ENCODE results near the gene PPP4R3B. TPM values are rescaled to one million over a fixed set of nuclear protein-coding genes. Genes with fewer than 3 reads are reported as not detected.

The PPP4R3B gene
- polyA plus RNA-seq, 1 donor (not counting 4 experiments of a cell fraction or from before 2014, with no cell fraction given) = 30.1 TPM

- Histone ChIP-seq H3K27ac (ENCODE audit: control insufficient read depth, insufficient read depth, low read length) (no peak overlapping the region), H3K9me1 (ENCODE audit: control insufficient read depth, extremely low read depth, insufficient read depth, low read length) (no peaks in the 10 kb centered on the region), H3K9ac (ENCODE audit: control insufficient read depth, extremely low read depth, insufficient read depth, low read length) (no peak overlapping the region), H2AFZ (ENCODE audit: control insufficient read depth, low read length) (no peak overlapping the region), H3K4me1 (ENCODE audit: control insufficient read depth, extremely low read depth, insufficient read depth, low read length) (peaks cover 12% of the 10 kb centered on the region), H3K36me3 (ENCODE audit: control insufficient read depth in 2 of 2, extremely low read depth in 1 of 2, insufficient read depth in 2 of 2, low read length in 2 of 2) (peaks cover 0 to 13% of the 10 kb centered on the region in 2 experiments), H4K20me1 (ENCODE audit: control insufficient read depth, extremely low read depth, insufficient read depth, low read length) (peaks cover 4% of the 10 kb centered on the region), H3K4me3 (ENCODE audit: control insufficient read depth in 2 of 3, extremely low read depth in 1 of 3, insufficient read depth in 2 of 3, low read depth in 1 of 3, low read length in 3 of 3) (no peak overlapping the region), H3K9me3 (ENCODE audit: control insufficient read depth, low read depth, low read length) (no peaks in the 10 kb centered on the region), H3K27me3 (ENCODE audit: control insufficient read depth, extremely low read depth, insufficient read depth, low read length) (no peaks in the 10 kb centered on the region), H3K4me2 (ENCODE audit: control insufficient read depth, extremely low read depth, insufficient read depth, low read depth, low read length) (no peak overlapping the region), H3K79me2 (ENCODE audit: control insufficient read depth, insufficient read depth, low read length) (peaks cover 22% of the 10 kb centered on the region)
- dilution Hi-C loops (cut with MboI; ENCODE audit: extremely low pct_ligation_motif_present, low sequenced_read_pairs) = no loop called here
- FAIRE-seq (no peak), DNase-seq (ENCODE audit: low read depth, low spot score) (no peak)
- TF ChIP-seq, protein P1, sequence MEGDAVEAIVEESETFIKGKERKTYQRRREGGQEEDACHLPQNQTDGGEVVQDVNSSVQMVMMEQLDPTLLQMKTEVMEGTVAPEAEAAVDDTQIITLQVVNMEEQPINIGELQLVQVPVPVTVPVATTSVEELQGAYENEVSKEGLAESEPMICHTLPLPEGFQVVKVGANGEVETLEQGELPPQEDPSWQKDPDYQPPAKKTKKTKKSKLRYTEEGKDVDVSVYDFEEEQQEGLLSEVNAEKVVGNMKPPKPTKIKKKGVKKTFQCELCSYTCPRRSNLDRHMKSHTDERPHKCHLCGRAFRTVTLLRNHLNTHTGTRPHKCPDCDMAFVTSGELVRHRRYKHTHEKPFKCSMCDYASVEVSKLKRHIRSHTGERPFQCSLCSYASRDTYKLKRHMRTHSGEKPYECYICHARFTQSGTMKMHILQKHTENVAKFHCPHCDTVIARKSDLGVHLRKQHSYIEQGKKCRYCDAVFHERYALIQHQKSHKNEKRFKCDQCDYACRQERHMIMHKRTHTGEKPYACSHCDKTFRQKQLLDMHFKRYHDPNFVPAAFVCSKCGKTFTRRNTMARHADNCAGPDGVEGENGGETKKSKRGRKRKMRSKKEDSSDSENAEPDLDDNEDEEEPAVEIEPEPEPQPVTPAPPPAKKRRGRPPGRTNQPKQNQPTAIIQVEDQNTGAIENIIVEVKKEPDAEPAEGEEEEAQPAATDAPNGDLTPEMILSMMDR (optimal IDR thresholded peaks at IDR 0.05 in 1 of 3, IDR thresholded peaks at IDR 0.05 in 1 of 3, conservative IDR thresholded peaks at IDR 0.05 in 1 of 3; ENCODE audit: extremely low read depth in 1 of 3, insufficient read depth in 2 of 3, low read length in 3 of 3) = no peak
- TF ChIP-seq EZH2 (IDR thresholded peaks at IDR 0.05; ENCODE audit: low read length) = no peak
These were observed 21.9 kb downstream of the PPP4R3B start for GRCh38 chr2:55595536-55595935.

DNA sequence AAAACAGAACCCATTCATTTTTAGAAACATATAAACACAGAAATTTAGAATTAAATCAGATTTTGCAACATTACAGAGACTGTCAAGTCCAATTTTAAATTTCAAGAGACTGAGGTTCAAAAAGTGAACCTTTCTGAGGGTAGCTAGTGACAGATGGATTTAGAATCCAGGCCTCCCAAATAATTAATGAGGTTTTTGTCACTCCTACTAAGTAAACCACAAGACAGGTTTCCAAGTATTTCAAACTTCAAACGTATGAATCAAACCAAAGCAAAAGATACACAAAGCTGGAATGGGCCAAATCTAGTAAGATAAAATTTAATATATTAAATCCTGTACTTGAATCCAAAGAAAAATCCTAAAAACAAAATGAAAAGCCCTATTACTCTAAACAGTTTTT lies 25.3 kb downstream of the PPP4R3B start:
- DNase-seq (ENCODE audit: low read depth, low spot score) = no peak
- Histone ChIP-seq H3K4me1 (ENCODE audit: control insufficient read depth, extremely low read depth, insufficient read depth, low read length) (peaks cover 13% of the 10 kb centered on the region), H3K9ac (ENCODE audit: control insufficient read depth, extremely low read depth, insufficient read depth, low read length) (no peak overlapping the region), H3K9me1 (ENCODE audit: control insufficient read depth, extremely low read depth, insufficient read depth, low read length) (no peaks in the 10 kb centered on the region), H3K79me2 (ENCODE audit: control insufficient read depth, insufficient read depth, low read length) (peaks cover 25% of the 10 kb centered on the region), H3K27ac (ENCODE audit: control insufficient read depth, insufficient read depth, low read length) (no peak overlapping the region), H3K36me3 (ENCODE audit: control insufficient read depth in 2 of 2, extremely low read depth in 1 of 2, insufficient read depth in 2 of 2, low read length in 2 of 2) (peaks cover 0 to 3% of the 10 kb centered on the region in 2 experiments), H4K20me1 (ENCODE audit: control insufficient read depth, extremely low read depth, insufficient read depth, low read length) (peaks cover 4% of the 10 kb centered on the region), H3K9me3 (ENCODE audit: control insufficient read depth, low read depth, low read length) (no peaks in the 10 kb centered on the region), H2AFZ (ENCODE audit: control insufficient read depth, low read length) (no peak overlapping the region), H3K4me3 (ENCODE audit: control insufficient read depth in 2 of 3, extremely low read depth in 1 of 3, insufficient read depth in 2 of 3, low read depth in 1 of 3, low read length in 3 of 3) (no peak overlapping the region), H3K4me2 (ENCODE audit: control insufficient read depth, extremely low read depth, insufficient read depth, low read depth, low read length) (no peak overlapping the region), H3K27me3 (ENCODE audit: control insufficient read depth, extremely low read depth, insufficient read depth, low read length) (no peaks in the 10 kb centered on the region)
- TF ChIP-seq, protein P1 (optimal IDR thresholded peaks at IDR 0.05 in 1 of 3, IDR thresholded peaks at IDR 0.05 in 1 of 3, conservative IDR thresholded peaks at IDR 0.05 in 1 of 3; ENCODE audit: extremely low read depth in 1 of 3, insufficient read depth in 2 of 3, low read length in 3 of 3) = no peak
- no peak for TF ChIP-seq EZH2 (IDR thresholded peaks at IDR 0.05; ENCODE audit: low read length)
- no peak for FAIRE-seq
- dilution Hi-C loops (cut with MboI; ENCODE audit: extremely low pct_ligation_motif_present, low sequenced_read_pairs) = no loop called here
